Activated CD4-positive, alpha-beta T cell treated with anti-CD3 and anti-CD28 coated beads for 48 hours (primary cell): ENCODE data around the gene NMUR2.

ENCODE experiments used
- DNase-seq: peaks from one replicate; pipeline ENCODE4 v3.0.0-alpha.2; 2020

The NMUR2 gene

DNA sequence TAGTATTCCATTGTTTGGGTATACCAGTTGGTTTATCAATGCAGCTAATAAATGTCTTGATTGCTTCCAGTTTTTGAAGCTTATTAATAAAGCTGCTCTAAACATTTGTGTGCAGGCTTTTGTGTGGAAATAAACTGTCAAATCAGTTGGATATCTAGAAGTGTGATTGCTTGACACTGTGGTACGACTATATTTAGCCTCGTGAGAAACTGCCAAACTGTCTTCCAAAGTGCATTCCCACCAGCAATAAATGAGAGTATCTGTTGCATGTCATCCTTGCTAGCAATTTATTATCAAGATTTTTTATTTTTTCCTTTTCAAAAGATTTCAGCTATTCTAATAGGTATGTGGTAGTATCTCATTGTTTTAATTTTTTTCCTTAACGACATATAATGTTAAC lies 37.5 kb downstream of the NMUR2 start:
- DNase-seq = no peak

GRCh38 chr5:152366716-152367115 lies 38.4 kb downstream of the NMUR2 start:
- no peak for DNase-seq

DNA sequence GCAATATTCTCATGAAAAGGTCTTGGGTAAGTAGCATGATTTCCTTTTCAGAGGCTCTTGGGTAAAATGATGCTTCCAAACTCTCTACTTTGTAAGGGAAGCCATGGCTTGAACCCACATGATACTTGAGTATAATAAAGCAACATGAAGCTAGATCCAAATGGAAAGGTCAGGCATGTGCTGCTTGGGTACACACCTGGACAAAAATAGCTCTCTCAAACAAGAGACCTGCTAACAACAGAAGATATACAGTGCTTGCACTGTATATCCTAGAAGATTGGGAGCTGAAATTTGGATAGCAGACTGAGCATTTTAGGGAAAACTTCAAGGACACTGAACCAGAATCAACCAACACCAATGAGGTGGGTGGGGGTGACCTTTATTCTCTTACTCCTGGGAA lies 40.2 kb downstream of the NMUR2 start:
- no peak for DNase-seq

GRCh38 chr5:152364172-152364571 lies 40.9 kb downstream of the NMUR2 start:
- no peak for DNase-seq

DNA sequence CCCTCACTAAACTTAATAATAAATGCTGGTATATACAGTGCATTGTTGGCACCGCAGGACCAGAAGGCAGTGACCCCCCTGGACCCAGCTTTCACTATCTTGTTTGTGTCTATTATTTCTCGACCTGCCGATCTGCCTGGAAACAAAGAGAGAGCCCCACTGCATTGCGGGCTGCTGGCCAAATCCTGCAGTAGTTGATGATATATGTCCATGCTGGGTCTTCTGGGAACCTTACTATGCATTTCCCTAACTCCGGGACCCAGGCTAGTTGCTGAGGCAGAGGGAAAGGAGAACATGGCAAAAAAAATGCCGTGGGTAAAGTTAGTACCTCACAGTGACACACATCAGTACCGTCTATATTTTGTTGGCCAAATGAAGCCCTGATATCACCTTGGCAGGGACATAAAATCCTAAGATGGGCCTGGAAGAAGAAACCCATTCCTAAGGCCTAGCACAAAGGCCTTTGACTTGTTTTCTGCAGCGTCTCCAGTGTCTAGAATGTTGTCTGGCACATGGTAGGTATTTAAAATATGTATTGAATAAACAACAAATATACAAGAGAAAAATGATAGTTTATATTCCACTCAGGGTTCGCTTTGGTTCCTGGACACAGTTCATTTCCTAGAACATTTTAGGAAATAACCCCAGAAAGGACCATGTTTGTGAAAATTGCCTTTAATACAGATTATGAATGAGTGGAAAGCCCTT lies 46.1 kb downstream of the NMUR2 start:
- no peak for DNase-seq

- DNase-seq = no peak
Observed at GRCh38 chr5:152356506-152356905, 48.6 kb downstream of the NMUR2 start.

DNA sequence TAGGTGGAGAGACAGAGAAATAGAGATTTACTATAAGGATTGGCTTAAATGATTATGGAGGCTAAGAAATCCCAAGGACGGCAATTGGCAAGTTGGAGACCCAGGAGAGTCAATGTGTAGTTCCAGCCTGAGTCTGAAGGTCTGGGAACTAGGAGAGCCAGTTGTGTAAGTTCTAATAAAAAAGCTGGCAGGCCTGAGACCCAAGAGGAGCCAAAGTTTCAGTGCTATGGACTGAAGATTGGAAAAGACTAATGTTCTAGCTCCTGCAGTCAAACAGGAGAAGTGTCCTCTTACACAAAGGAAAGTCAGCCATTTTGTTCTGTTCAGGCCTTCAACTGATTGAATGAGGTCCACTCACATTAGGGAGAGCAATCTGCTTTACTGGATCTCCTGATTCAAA lies 50.0 kb downstream of the NMUR2 start:
- no peak for DNase-seq

DNA sequence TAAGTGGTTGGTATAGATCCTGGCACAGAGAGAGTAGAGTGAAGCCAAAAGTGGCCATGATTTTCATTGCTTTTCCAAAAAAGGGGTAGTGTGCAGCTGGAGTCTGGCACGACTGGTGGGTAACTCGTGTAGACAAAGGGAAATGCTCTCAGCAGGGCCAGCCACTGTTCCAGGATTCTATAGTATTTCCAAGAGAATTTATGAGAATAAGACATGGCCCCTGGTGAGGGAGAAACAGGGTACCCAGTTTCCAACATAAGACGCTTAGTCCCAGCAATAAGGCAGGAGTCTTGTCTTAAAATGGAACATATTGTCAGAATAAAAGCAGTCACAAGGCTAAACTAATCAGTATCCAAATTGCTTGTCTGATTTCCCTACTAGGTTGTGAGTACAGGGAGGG lies 52.1 kb downstream of the NMUR2 start:
- no peak for DNase-seq

DNA sequence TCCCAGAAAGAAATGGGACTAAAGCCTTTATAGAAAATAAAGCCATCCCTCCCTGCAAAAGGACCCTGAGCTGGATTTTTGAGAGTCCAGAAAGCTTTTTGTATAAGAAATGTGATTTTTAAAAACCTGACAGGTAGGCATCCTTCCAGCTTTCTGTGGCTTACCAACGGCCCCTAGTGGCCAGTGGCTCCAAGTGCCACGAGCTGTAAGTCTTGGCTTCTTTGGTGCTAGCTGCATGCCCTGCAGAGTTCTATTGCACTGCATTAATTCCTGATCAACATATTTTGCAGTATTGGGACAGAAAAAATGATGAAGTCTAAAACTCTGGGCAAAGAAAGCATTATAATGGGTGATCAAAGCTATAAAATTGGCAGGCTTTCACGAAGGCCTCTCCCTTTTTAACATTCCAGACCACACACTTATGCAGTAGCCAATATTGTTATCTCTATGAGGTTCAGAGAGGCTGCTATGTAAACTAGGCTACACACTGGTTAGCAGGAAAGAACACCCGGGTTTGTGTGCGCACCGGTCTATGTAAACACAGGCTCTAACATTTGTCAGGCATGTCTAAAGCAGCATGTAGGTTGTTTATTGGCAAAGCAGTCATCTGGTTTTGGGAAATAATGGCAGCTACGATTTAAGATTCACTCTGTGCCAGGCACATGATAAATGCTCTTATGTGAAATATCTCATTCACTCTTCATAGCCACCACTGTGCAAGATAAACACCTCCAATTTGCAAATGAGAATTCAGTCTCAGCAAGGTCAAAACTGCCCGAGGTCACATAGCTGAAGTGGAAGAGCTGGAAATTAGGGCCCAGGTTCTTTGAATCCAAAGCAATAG lies 55.2 kb downstream of the NMUR2 start:
- DNase-seq = peak; percentile 48
